OCI-LY1 (cell line): Measurements from ENCODE around the gene RALB.

ENCODE experiments used
- EZH2 ChIP-seq: fragments of 200-600 bp; sonication (generic), shearing (Covaris generic); IDR thresholded peaks from 2 replicates; pipeline ENCODE4 v1.8.0; 2017; ENCODE audit warnings: borderline replicate concordance, mixed run types, mild to moderate bottlenecking, antibody characterized with exemption, low read length, moderate library complexity, mixed read lengths
- TF ChIP-seq, protein P1 (sequence below): fragments of 200-600 bp; sonication (generic), shearing (Covaris generic); IDR thresholded peaks from 2 replicates; pipeline ENCODE4 v1.5.1; 2017; ENCODE audit warnings: mild to moderate bottlenecking, antibody characterized with exemption, low read length, moderate library complexity, mixed read lengths

DNA sequence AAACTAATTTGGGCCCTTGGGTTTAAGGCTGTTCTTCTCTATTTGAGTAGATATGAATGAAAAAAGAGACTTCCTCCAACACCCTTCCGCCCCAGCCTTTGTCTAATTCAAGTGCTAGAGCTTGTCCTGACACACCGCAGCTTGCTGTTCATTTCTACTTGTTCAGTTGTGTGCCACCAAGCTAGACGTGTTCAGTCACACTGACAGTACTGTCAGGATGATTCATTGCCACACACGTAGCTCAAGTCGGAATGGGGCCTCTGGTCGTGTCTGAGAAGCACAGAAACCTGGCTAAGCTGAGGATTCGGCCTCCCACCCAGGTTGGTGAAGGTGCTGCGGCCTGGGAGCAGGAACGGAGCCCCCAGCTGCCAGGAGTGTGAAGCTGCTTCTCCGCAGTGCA, 47.7 kb downstream of the RALB start:
- TF ChIP-seq, protein P1, sequence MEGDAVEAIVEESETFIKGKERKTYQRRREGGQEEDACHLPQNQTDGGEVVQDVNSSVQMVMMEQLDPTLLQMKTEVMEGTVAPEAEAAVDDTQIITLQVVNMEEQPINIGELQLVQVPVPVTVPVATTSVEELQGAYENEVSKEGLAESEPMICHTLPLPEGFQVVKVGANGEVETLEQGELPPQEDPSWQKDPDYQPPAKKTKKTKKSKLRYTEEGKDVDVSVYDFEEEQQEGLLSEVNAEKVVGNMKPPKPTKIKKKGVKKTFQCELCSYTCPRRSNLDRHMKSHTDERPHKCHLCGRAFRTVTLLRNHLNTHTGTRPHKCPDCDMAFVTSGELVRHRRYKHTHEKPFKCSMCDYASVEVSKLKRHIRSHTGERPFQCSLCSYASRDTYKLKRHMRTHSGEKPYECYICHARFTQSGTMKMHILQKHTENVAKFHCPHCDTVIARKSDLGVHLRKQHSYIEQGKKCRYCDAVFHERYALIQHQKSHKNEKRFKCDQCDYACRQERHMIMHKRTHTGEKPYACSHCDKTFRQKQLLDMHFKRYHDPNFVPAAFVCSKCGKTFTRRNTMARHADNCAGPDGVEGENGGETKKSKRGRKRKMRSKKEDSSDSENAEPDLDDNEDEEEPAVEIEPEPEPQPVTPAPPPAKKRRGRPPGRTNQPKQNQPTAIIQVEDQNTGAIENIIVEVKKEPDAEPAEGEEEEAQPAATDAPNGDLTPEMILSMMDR, result no peak
- no peak for TF ChIP-seq EZH2
